Spinal cord (tissue), 10 donors: ENCODE results near the gene PHPT1. TPM values are rescaled to one million over a fixed set of nuclear protein-coding genes. Genes with fewer than 3 reads are reported as not detected.
"Not testable (repeated sequence)": the region's sequence is repeated elsewhere in the genome, so short reads cannot be mapped to it uniquely, and the experiment has no call there.

Experiments
- DNase-seq, 6 donors: peaks; one replicate each; pipeline versions ENCODE4 v3.0.0 to v3.0.0-alpha.2; 2013 to 2015; ENCODE audit warnings: low spot score in 6 of 6, low read depth in 4 of 6
- H3K27ac ChIP-seq: one replicate; pipeline ENCODE4 v1.5.1; 2013; ENCODE audit warnings: low read depth, low read length, control low read depth
- H3K27me3 ChIP-seq: one replicate; pipeline ENCODE4 v1.6.1; 2013; ENCODE audit warnings: low read length; ENCODE audit not compliant: control insufficient read depth, insufficient read depth
- H3K36me3 ChIP-seq: one replicate; pipeline ENCODE4 v1.6.1; 2013; ENCODE audit warnings: low read length; ENCODE audit not compliant: control insufficient read depth, insufficient read depth
- H3K4me1 ChIP-seq: one replicate; pipeline ENCODE4 v1.6.1; 2013; ENCODE audit warnings: low read length; ENCODE audit not compliant: control insufficient read depth, insufficient read depth
- H3K4me3 ChIP-seq: one replicate; pipeline ENCODE4 v1.5.1; 2013; ENCODE audit warnings: low read depth, low read length, control low read depth
- H3K9me3 ChIP-seq: one replicate; pipeline ENCODE4 v1.6.1; 2013; ENCODE audit warnings: low read length; ENCODE audit not compliant: control insufficient read depth, insufficient read depth
- WGBS: methylation state at CpG from one replicate; pipeline ENCODE4 v1.1.5; 2013; ENCODE audit warnings: missing lambda C conversion rate; ENCODE audit not compliant: insufficient coverage; 5-methylcytosine and 5-hydroxymethylcytosine counted together
- long read RNA-seq, 4 donors: transcript quantifications; one replicate each; lab custom pipeline, GENCODE V29; 2026
- polyA plus RNA-seq, 2 donors: library from polyadenylated mRNA; unstranded; fragments of 120-200 nt; gene quantifications; one replicate each; pipeline ENCODE4 v1.2.1, GENCODE V29; 2013; ENCODE audit not compliant: insufficient read length in 2 of 2
- total RNA-seq, 2 donors: library from RNA; depleted of rRNA in 1 of 2; stranded (reverse); fragments of 120-200 nt in 1 of 2; fragments of >200 nt in 1 of 2; gene quantifications; one replicate each; pipeline versions ENCODE4 v1.2.3 to v1.2.4, GENCODE V29; 2013 to 2014
- donor health status: healthy.

PHPT1 gene
- total RNA-seq = 100 to 1,000 TPM in 1 of 2 donors, 10 to 100 TPM in 1; 81.6 to 191 TPM
- 100 to 1,000 TPM; 183 to 200 TPM for polyA plus RNA-seq
- long read RNA-seq, donor 1, transcript PHPT1-201 (3 exons, 890 nt) = major isoform, 274 of 330 reads
- long read RNA-seq, donor 1, transcript PHPT1-204 (2 exons, 627 nt) = minor isoform, 23 of 330 reads
- long read RNA-seq, donor 1, partial matches to known transcripts = 29 of 330 reads
- long read RNA-seq, donor 1, other reads (novel, unspliced or antisense) = 0 of 330 reads
- long read RNA-seq, donor 2, transcript PHPT1-201 (3 exons, 890 nt) = major isoform, 112 of 117 reads
- long read RNA-seq, donor 2, partial matches to known transcripts = 0 of 117 reads
- long read RNA-seq, donor 2, other reads (novel, unspliced or antisense) = 0 of 117 reads
- long read RNA-seq, donor 3, transcript PHPT1-201 (3 exons, 890 nt) = major isoform, 124 of 137 reads
- long read RNA-seq, donor 3, transcript PHPT1-204 (2 exons, 627 nt) = minor isoform, 13 of 137 reads
- long read RNA-seq, donor 3, partial matches to known transcripts = 0 of 137 reads
- long read RNA-seq, donor 3, other reads (novel, unspliced or antisense) = 0 of 137 reads
- long read RNA-seq, donor 4, transcript PHPT1-201 (3 exons, 890 nt) = major isoform, 259 of 302 reads
- long read RNA-seq, donor 4, transcript PHPT1-205 (3 exons, 1,316 nt) = minor isoform, 7 of 302 reads
- long read RNA-seq, donor 4, transcript PHPT1-204 (2 exons, 627 nt) = minor isoform, 14 of 302 reads
- long read RNA-seq, donor 4, partial matches to known transcripts = 10 of 302 reads
- long read RNA-seq, donor 4, other reads (novel, unspliced or antisense) = 6 of 302 reads

DNA sequence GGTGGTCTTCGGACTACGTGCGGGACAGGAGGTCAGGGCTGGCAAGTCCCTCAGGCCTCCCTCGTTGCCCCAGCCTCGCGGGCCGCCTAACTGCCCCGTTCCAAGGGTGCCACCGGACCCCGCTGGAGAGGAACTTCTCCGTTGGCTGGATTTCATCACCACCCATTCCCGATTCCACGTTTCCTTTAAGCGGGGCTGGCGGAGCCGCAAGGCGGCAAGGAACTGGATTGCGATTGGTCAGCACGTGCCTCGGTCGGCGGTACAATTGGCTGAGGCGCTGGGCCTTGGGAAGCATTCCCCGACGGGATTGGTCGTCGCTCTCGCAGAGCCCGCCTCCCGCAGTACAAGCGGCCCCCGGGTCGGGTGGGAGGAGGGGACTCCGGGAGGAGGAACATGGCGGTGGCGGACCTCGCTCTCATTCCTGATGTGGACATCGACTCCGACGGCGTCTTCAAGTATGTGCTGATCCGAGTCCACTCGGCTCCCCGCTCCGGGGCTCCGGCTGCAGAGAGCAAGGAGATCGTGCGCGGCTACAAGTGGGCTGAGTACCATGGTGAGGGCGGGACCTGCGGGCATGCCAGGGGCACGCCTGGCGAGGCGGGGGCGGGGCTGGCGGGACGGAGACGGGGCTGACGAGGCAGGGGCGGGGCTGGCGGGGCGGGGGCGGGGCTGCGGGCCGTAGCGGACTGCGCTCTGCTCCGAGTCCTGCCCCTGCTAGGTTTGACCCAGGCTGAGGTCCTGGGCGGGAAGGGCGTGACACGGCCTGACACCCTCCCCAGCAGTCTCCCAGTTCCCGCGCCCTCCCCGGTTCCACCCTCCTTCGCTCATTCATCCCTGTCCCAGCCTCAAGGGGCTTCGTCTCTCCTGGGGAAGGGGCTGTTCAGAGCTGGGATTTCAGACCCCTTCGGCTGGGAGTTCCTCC is at the start of gene PHPT1:
PHPT1 (plus strand) TSS at position 372 of the 922 bp plus-strand sequence; CDS start at position 394, 22 bp downstream.
- Histone ChIP-seq H3K4me1 (peaks cover 38% of the 10 kb centered on the region), H3K9me3 (no peaks in the 10 kb centered on the region), H3K27me3 (peaks cover 20% of the 10 kb centered on the region), H3K27ac (peak within 1 kb of the TSS; percentile 98), H3K36me3 (peaks cover 74% of the 10 kb centered on the region), H3K4me3 (peak within 1 kb of the TSS; percentile 91)
- WGBS = under 1% methylated on average over 75 of the region's 77 CpGs
- peak; percentile 96 to 100 (median 98) for DNase-seq

DNA sequence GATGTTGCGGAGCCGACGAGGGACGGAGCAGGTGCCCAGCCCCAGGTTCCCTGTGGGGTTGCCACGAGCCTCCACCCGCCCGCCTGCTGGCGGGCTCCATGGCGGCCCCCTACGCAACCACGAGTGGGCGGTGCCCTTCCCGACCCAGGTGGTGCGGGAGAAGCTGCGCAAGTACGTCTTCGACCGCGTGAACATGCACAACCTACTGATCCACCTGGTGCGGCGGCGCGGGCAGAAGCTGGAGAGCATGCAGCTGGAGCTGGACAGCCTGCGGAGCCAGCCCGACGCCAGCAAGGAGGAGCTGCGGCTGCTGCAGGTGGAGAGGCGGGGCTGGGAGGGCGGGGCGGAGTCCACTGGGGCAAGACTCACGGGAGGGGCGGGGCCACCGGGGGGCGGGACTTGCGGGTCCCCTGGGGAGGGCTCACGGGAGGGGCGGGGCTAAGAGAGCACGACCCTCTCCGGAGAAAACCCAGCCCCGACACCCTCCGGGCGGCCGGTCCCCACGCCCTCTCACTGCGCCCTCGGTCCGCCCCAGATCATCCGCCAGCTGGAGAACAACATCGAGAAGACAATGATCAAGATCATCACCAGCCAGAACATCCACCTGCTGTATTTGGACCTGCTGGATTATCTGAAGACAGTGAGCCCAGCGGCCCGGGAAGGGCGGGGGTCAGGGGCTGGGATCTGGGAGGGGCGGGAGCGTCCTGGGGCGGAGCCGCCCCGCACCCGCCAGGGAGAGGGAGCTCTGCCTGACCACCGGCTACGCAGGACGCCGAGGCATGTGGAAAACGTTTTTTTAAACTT is 49.2 kb upstream of the PHPT1 start:
- Histone ChIP-seq H3K27ac (no peak overlapping the region), H3K4me3 (peak overlapping the region; percentile 43), H3K9me3 (no peaks in the 10 kb centered on the region), H3K36me3 (peaks cover 23% of the 10 kb centered on the region), H3K4me1 (peaks cover 50% of the 10 kb centered on the region), H3K27me3 (peaks cover 32% of the 10 kb centered on the region)
- DNase-seq = peak in 2 of 6 donors; percentile 88 to 92
- WGBS = under 1% methylated on average over 57 of the region's 63 CpGs

DNA sequence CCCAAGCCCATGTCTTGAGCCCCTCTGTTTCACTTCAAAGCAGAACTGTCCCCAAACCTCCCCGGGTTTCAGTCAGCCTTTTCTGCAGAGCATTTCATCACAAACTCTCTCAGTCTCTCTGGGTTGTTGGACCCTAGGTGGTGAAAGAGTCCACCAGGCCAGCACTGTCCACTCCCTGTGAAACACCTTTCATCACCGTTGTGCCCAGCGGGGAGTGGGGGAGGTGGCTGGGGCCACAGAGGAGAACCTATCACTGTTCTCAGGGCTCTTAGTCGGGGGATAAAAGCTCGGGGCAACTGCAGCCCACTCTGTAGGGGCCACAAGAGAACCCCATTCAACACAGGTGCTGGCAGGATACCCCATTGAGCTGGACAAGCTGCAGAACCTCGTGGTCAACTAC is 46.9 kb upstream of the PHPT1 start:
- no peaks in the 10 kb centered on the region for H3K9me3 ChIP-seq
- peaks cover 44% of the 10 kb centered on the region for H3K36me3 ChIP-seq
- no peak for DNase-seq
- H3K4me1 ChIP-seq = peaks cover 46% of the 10 kb centered on the region
- H3K4me3 ChIP-seq = no peak overlapping the region
- H3K27ac ChIP-seq = no peak overlapping the region
- peaks cover 30% of the 10 kb centered on the region for H3K27me3 ChIP-seq
- WGBS = 93% methylated on average over 5 of the region's 6 CpGs

DNA sequence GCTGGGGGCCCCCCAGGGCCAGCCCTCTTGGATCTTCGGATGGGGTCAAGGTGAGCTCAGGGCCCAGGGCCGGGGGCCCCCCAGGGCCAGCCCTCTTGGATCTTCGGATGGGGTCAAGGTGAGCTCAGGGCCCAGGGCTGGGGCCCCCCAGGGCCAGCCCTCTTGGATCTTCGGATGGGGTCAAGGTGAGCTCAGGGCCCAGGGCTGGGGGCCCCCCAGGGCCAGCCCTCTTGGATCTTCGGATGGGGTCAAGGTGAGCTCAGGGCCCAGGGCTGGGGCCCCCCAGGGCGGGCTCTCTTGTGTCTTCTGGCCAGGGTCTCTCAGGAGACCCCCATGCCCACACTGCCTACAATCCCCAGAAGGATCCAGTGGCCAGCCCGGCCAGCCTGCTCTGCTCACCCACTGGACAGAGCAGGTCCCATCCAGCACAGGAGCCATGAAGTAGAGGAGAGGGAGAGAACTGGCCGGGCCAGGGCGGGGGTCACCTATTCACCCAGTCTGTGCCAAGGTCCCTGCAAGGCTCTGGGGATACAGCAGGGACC is 46.1 kb upstream of the PHPT1 start:
- not testable (repeated sequence) for H3K27ac ChIP-seq, H3K9me3 ChIP-seq, H3K4me3 ChIP-seq, DNase-seq
- 96% methylated on average over 4 of the region's 9 CpGs for whole genome bisulfite sequencing
- peaks cover 44% of the 10 kb centered on the region for H3K36me3 ChIP-seq
- peaks cover 42% of the 10 kb centered on the region for H3K4me1 ChIP-seq
- H3K27me3 ChIP-seq = peaks cover 30% of the 10 kb centered on the region

DNA sequence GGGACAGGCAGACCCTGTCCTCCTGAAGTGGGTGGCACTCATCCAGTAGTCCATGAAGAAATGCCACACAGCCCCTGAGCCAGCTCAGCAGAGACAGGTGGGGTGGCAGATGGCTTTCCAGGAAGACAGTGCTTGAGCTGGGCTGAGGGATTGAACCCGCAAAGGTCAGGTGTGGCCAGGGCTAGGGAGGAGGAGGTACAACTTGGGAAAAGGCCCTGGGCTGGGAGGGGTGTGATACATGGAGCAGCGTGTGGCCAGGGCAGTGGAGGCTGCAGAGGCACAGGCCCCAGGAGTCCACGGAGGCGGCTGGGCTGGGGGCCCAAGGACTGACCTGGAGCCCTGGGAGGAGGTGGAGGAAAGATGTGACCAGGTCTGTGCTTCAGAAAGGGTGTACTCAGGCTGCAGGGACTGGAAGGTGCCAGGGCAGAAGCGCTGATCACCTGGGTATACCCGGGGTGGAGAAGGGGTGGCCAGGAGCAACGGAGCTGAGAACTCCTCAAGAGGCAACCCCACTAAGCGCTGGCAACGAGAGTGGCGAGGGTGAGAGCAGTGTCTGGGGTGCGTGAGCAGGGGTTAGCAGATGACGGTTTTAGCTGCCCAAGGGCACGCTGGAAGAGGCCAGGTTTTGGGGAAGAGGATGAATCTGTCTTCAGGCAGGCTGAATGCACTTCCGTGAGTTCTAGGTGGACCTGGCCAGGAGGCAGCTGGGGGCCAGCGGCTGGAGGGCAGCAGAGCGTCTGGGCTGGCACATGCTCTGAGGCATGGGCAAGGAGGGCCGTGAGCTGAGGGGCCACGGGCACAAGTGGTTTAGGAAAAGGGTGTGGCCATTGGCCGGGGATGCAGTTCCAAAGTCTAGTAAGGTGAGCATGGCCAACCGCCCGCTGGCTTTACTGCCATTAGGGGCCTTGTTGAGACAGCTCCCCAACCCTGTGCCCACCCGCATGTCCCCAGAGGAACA is 45.4 kb upstream of the PHPT1 start:
- no peaks in the 10 kb centered on the region for H3K9me3 ChIP-seq
- DNase-seq = no peak
- 95% methylated on average over 21 of the region's 22 CpGs for WGBS
- no peak overlapping the region for H3K27ac ChIP-seq
- peaks cover 28% of the 10 kb centered on the region for H3K27me3 ChIP-seq
- no peak overlapping the region for H3K4me3 ChIP-seq
- peaks cover 44% of the 10 kb centered on the region for H3K36me3 ChIP-seq
- peaks cover 37% of the 10 kb centered on the region for H3K4me1 ChIP-seq

DNA sequence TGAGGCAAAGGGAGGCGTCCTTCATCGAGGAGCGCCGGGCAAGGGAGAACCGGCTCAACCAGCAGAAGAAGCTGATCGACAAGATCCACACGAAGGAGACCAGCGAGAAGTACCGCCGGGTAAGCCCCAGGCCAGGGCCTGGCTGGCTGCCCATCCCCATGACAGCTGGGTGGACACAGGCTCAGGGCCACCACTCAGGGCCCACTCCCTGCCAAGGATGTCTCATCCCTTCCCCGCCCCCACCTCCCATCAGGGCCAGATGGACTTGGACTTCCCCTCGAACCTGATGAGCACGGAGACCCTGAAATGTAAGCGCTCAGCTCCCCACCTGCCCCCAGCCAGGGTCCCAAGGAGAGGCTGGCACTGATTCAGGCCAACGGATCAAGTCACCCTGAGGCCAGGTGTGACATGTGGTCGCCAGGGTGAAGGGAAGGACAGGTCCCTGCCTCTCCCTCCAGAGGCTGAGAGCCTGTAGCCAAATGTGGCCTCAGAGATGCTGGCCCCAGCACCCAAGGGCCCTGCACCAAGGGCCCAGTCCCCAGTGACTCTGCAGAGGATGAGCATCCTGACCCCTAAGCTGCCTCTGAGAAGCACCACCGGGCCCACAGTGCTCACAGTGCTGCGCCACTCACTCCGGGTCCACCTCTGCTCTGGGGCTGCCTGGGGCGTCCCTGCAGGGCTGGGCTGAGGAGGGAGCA is 44.6 kb upstream of the PHPT1 start:
- no peak for DNase-seq
- H3K9me3 ChIP-seq = no peaks in the 10 kb centered on the region
- H3K4me1 ChIP-seq = peaks cover 36% of the 10 kb centered on the region
- no peak overlapping the region for H3K27ac ChIP-seq
- peaks cover 46% of the 10 kb centered on the region for H3K36me3 ChIP-seq
- no peak overlapping the region for H3K4me3 ChIP-seq
- 90% methylated on average over 19 of the region's 20 CpGs for WGBS
- H3K27me3 ChIP-seq = peaks cover 19% of the 10 kb centered on the region

DNA sequence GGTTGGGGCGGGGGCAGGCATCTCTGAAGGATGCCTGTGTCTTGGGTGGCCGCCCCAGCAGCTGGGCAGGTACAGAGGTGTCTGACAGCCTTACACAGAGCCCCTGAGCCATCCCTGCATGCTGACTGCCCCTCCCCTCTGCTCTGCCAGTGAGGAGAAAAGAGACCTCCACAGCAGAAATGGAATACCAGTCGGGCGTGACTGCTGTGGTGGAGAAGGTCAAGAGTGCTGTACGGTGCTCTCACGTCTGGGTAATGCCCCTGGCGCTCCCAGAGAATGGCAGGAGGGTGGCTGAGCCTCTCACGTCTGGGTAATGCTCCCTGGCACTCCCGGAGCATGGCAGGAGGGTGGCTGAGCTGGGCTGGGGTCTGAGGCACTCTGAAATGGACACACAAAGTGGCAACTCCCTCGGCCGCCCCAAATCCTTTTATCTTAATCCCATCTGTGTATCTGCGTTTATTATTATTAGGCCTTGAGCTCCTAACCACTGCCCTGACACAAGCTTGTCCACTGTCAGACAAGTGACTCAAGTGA is 43.9 kb upstream of the PHPT1 start:
- H3K27me3 ChIP-seq = peaks cover 16% of the 10 kb centered on the region
- H3K4me3 ChIP-seq = no peak overlapping the region
- H3K27ac ChIP-seq = no peak overlapping the region
- H3K36me3 ChIP-seq = peaks cover 50% of the 10 kb centered on the region
- peaks cover 35% of the 10 kb centered on the region for H3K4me1 ChIP-seq
- no peaks in the 10 kb centered on the region for H3K9me3 ChIP-seq
- DNase-seq = no peak
- 93% methylated on average over 11 of the region's 12 CpGs for WGBS
